SK-N-SH (cell line): ENCODE results near the gene ZBTB7B. TPM values are rescaled to one million over a fixed set of nuclear protein-coding genes. Genes with fewer than 3 reads are reported as not detected.

ENCODE experiments used
- CTCF ChIA-PET: fragments of 300-600, 350-600 bp; formaldehyde crosslinking; extraction: SDS; loops from one replicate; lab custom pipeline; 2021; lab: Yijun Ruan, JAX
- POLR2A ChIA-PET: fragments of 350-600 bp; sonication (Branson Sonifier 250); formaldehyde crosslinking; extraction: SDS; loops from one replicate; lab custom pipeline; 2020; ENCODE audit warnings: antibody characterized with exemption, inconsistent platforms; lab: Yijun Ruan, JAX
- DNase-seq: peaks from one replicate; pipeline ENCODE4 v3.0.0; 2012
- H2AFZ ChIP-seq: fragments of 200-600 bp; sonication (generic); 2 replicates; pipeline ENCODE4 v1.8.1; 2016; ENCODE audit warnings: antibody characterized with exemption, mild to moderate bottlenecking, low read depth
- H3F3A ChIP-seq: fragments of 200-600 bp; sonication (generic); replicated peaks from 2 replicates; pipeline ENCODE3; 2016; ENCODE audit warnings: antibody characterized with exemption, mild to moderate bottlenecking; ENCODE audit not compliant: insufficient read depth
- H3K27ac ChIP-seq, 2 experiments: fragments of 200-500 bp in 1 of 2; fragments of 200-600 bp in 1 of 2; sonication (Bioruptor generic) in 1 of 2; sonication (generic), shearing (Covaris generic) in 1 of 2; 2 replicates each; pipeline versions ENCODE4 v1.5.1 to v1.6.1; 2014 to 2016; ENCODE audit warnings: low read depth in 2 of 2, inconsistent platforms in 1 of 2, low read length in 1 of 2, mild to moderate bottlenecking in 1 of 2, mixed read lengths in 1 of 2
- H3K27me3 ChIP-seq: fragments of 200-600 bp; sonication (generic), shearing (Covaris generic); 2 replicates; pipeline ENCODE4 v1.6.1; 2016; ENCODE audit warnings: mixed run types; ENCODE audit not compliant: insufficient read depth
- H3K36me3 ChIP-seq, 2 experiments: fragments of 200-500 bp in 1 of 2; fragments of 200-600 bp in 1 of 2; sonication (Bioruptor generic) in 1 of 2; sonication (generic) in 1 of 2; replicated peaks in 1 of 2; 2 replicates each; pipeline versions ENCODE3 to v1.5.1; 2014 to 2016; ENCODE audit warnings: low read length in 1 of 2, mild to moderate bottlenecking in 1 of 2; ENCODE audit not compliant: insufficient read depth in 2 of 2, control insufficient read depth in 1 of 2
- H3K4me1 ChIP-seq, 2 experiments: fragments of 200-500 bp in 1 of 2; fragments of 200-600 bp in 1 of 2; sonication (Bioruptor generic) in 1 of 2; sonication (generic), shearing (Covaris generic) in 1 of 2; 2 replicates each; pipeline versions ENCODE4 v1.5.1 to v1.6.1; 2014 to 2016; ENCODE audit warnings: low read depth in 1 of 2, low read length in 1 of 2, mixed run types in 1 of 2; ENCODE audit not compliant: insufficient read depth in 2 of 2, control insufficient read depth in 1 of 2
- H3K4me2 ChIP-seq: fragments of 200-600 bp; sonication (generic), shearing (Covaris generic); 2 replicates; pipeline ENCODE4 v1.6.1; 2017; ENCODE audit warnings: mixed run types
- H3K4me3 ChIP-seq, 2 experiments: fragments of 200-500 bp in 1 of 2; fragments of 200-600 bp in 1 of 2; sonication (Bioruptor generic) in 1 of 2; sonication (generic), shearing (Covaris generic) in 1 of 2; 2 replicates each; pipeline versions ENCODE4 v1.5.1 to v1.8.1; 2014 to 2016; ENCODE audit warnings: low read depth in 2 of 2, inconsistent platforms in 1 of 2, low read length in 1 of 2, mild to moderate bottlenecking in 1 of 2, mixed read lengths in 1 of 2, moderate library complexity in 1 of 2
- H3K79me2 ChIP-seq: fragments of 200-600 bp; sonication (generic); 2 replicates; pipeline ENCODE4 v1.8.1; 2017; ENCODE audit warnings: mild to moderate bottlenecking; ENCODE audit not compliant: insufficient read depth
- H3K9ac ChIP-seq: fragments of 200-600 bp; sonication (generic); 2 replicates; pipeline ENCODE4 v1.6.1; 2017; ENCODE audit warnings: mixed run types
- H3K9me2 ChIP-seq: fragments of 200-600 bp; sonication (generic); 2 replicates; pipeline ENCODE4 v1.6.1; 2017; ENCODE audit warnings: mixed run types
- H3K9me3 ChIP-seq: fragments of 200-600 bp; sonication (generic); 2 replicates; pipeline ENCODE4 v1.6.1; 2017; ENCODE audit warnings: mixed run types, mild to moderate bottlenecking, moderate library complexity
- H4K20me1 ChIP-seq: fragments of 200-600 bp; sonication (generic); 2 replicates; pipeline ENCODE4 v1.6.1; 2017; ENCODE audit warnings: mild to moderate bottlenecking, mixed run types; ENCODE audit not compliant: insufficient read depth
- ELF1 ChIP-seq: IDR thresholded peaks from 2 replicates; pipeline ENCODE4 v1.4.0; 2012
- EZH2phosphoT487 ChIP-seq: fragments of 200-600 bp; sonication (generic); IDR thresholded peaks from 2 replicates; pipeline ENCODE4 v1.6.1; 2017; ENCODE audit warnings: low read depth, mixed run types, mild to moderate bottlenecking, antibody characterized with exemption, moderate library complexity, borderline replicate concordance
- FOSL2 ChIP-seq: IDR thresholded peaks from 2 replicates; pipeline ENCODE4 v1.4.0; 2012; ENCODE audit warnings: low read depth, mild to moderate bottlenecking, moderate library complexity, borderline replicate concordance
- IRF3 ChIP-seq: fragments of 150-350 bp; IDR thresholded peaks from 2 replicates; pipeline ENCODE4 v1.6.1; 2016; ENCODE audit warnings: mild to moderate bottlenecking, low read depth, low read length
- TEAD4 ChIP-seq: IDR thresholded peaks from 2 replicates; pipeline ENCODE4 v1.4.0; 2012; ENCODE audit warnings: mild to moderate bottlenecking, borderline replicate concordance; ENCODE audit not compliant: insufficient read depth
- WGBS: methylation state at CpG from one replicate; pipeline ENCODE4 v1.1.6; 2017; ENCODE audit warnings: low lambda C conversion rate; 5-methylcytosine and 5-hydroxymethylcytosine counted together
- polyA plus RNA-seq, 3 experiments: library from polyadenylated mRNA; depleted of rRNA; stranded (reverse); fragments of >200 nt; gene quantifications; 2 replicates each; pipeline ENCODE4 v1.2.3, GENCODE V29; 2012
- TF ChIP-seq, protein P1 (sequence below): IDR thresholded peaks from 2 replicates; pipeline ENCODE4 v1.4.0; 2012; ENCODE audit warnings: low read depth, borderline replicate concordance
- TF ChIP-seq, protein P2 (sequence below): fragments of 150-350 bp; IDR thresholded peaks from 2 replicates; pipeline ENCODE4 v1.6.1; 2017; ENCODE audit warnings: antibody characterized with exemption, low read length, low read depth, borderline replicate concordance

ZBTB7B gene
- polyA plus RNA-seq, 1 of the 3 experiments (the other 2 are of a cell fraction): 15.7 TPM

GRCh38 chr1:155007251-155007828 is 4.7 kb downstream of the ZBTB7B start:
- Histone ChIP-seq H2AFZ (no peak overlapping the region), H3K9me3 (no peaks in the 10 kb centered on the region), H3K27me3 (no peaks in the 10 kb centered on the region), H3K9me2 (no peaks in the 10 kb centered on the region), H3K4me3 (no peak overlapping the region), H3K9ac (no peak overlapping the region), H3K4me2 (no peak overlapping the region), H3K79me2 (peaks cover 33% of the 10 kb centered on the region), H3K27ac (no peak overlapping the region), H3K36me3 (peaks cover 0 to 5% of the 10 kb centered on the region in 2 experiments), H3K4me1 (peaks cover 10 to 27% of the 10 kb centered on the region in 2 experiments), H3F3A (peaks cover 8% of the 10 kb centered on the region), H4K20me1 (peaks cover 3% of the 10 kb centered on the region; the same call in 1 of the 2 replicates)
- ChIA-PET CTCF (interaction anchor here (1.1 to 4.4 kb wide), 7 partner anchors 8 to 84 kb away, joined by 3 to 37 read pairs (median 6); partner anchors contain the start of gene ADAM15), POLR2A (no interaction called here)
- TF ChIP-seq TEAD4 (no peak), IRF3 (no peak)
- TF ChIP-seq, protein P1, sequence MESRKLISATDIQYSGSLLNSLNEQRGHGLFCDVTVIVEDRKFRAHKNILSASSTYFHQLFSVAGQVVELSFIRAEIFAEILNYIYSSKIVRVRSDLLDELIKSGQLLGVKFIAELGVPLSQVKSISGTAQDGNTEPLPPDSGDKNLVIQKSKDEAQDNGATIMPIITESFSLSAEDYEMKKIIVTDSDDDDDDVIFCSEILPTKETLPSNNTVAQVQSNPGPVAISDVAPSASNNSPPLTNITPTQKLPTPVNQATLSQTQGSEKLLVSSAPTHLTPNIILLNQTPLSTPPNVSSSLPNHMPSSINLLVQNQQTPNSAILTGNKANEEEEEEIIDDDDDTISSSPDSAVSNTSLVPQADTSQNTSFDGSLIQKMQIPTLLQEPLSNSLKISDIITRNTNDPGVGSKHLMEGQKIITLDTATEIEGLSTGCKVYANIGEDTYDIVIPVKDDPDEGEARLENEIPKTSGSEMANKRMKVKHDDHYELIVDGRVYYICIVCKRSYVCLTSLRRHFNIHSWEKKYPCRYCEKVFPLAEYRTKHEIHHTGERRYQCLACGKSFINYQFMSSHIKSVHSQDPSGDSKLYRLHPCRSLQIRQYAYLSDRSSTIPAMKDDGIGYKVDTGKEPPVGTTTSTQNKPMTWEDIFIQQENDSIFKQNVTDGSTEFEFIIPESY: no peak
- DNase-seq: no peak
- WGBS: 97% methylated on average over 4 of the region's 6 CpGs

GRCh38 chr1:155008015-155008941 is 5.7 kb downstream of the ZBTB7B start:
- H3K9me3 ChIP-seq: no peaks in the 10 kb centered on the region
- no peak overlapping the region for H2AFZ ChIP-seq
- no peaks in the 10 kb centered on the region for H3K9me2 ChIP-seq
- CTCF ChIA-PET: interaction anchor here (1.1 to 4.4 kb wide), 6 partner anchors 8 to 83 kb away, joined by 3 to 37 read pairs (median 6); partner anchors contain the start of gene ADAM15
- POLR2A ChIA-PET: no interaction called here
- no peak overlapping the region for H3K4me2 ChIP-seq
- H3K4me1 ChIP-seq: peaks cover 10 to 28% of the 10 kb centered on the region in 2 experiments
- TF ChIP-seq, protein P2, sequence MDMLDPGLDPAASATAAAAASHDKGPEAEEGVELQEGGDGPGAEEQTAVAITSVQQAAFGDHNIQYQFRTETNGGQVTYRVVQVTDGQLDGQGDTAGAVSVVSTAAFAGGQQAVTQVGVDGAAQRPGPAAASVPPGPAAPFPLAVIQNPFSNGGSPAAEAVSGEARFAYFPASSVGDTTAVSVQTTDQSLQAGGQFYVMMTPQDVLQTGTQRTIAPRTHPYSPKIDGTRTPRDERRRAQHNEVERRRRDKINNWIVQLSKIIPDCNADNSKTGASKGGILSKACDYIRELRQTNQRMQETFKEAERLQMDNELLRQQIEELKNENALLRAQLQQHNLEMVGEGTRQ: no peak
- TF ChIP-seq FOSL2: no peak
- no peak for TF ChIP-seq ELF1
- no peak for TF ChIP-seq EZH2phosphoT487
- H4K20me1 ChIP-seq: peaks cover 3% of the 10 kb centered on the region; the same call in 1 of the 2 replicates
- H3K27me3 ChIP-seq: no peaks in the 10 kb centered on the region
- no peak overlapping the region for H3K4me3 ChIP-seq
- H3K9ac ChIP-seq: no peak overlapping the region
- H3K36me3 ChIP-seq: peaks cover 0 to 5% of the 10 kb centered on the region in 2 experiments
- WGBS: 90% methylated on average over 13 of the region's 16 CpGs
- H3K79me2 ChIP-seq: peaks cover 27% of the 10 kb centered on the region
- no peak overlapping the region for H3K27ac ChIP-seq
- H3F3A ChIP-seq: peaks cover 8% of the 10 kb centered on the region
- no peak for DNase-seq
